Naive B cell (primary cell): Measurements from ENCODE around the gene ABTB2. TPM values are rescaled to one million over a fixed set of nuclear protein-coding genes. Genes with fewer than 3 reads are reported as not detected.

Experiments
- ATAC-seq, 2 donors: fragments of 150-1000 bp; cut with Tn5 transposase; 2 replicates each; pipeline ENCODE4 v1.10.0; 2021; ENCODE audit warnings: low read depth in 2 of 2, mild to moderate bottlenecking in 2 of 2, moderate library complexity in 2 of 2
- DNase-seq: peaks from one replicate; pipeline ENCODE4 v3.0.0; 2022
- H3K27ac Mint-ChIP-seq, 6 donors: one replicate each; pipeline ENCODE4 v1.8.0; 2020 to 2022; ENCODE audit warnings: mild to moderate bottlenecking in 6 of 6, mixed read lengths in 6 of 6, moderate library complexity in 5 of 6, inconsistent platforms in 2 of 6
- H3K27me3 Mint-ChIP-seq, 3 donors: one replicate each; pipeline ENCODE4 v1.8.0; 2021 to 2022; ENCODE audit warnings: mixed read lengths in 3 of 3, mild to moderate bottlenecking in 1 of 3
- H3K36me3 Mint-ChIP-seq, 2 donors: one replicate each; pipeline ENCODE4 v1.8.0; 2020 to 2022; ENCODE audit warnings: mixed read lengths in 2 of 2, inconsistent platforms in 1 of 2, mild to moderate bottlenecking in 1 of 2
- H3K4me1 Mint-ChIP-seq, 3 donors: one replicate each; pipeline ENCODE4 v1.8.0; 2020 to 2022; ENCODE audit warnings: mixed read lengths in 3 of 3, inconsistent platforms in 1 of 3, mild to moderate bottlenecking in 1 of 3, moderate library complexity in 1 of 3
- H3K4me3 Mint-ChIP-seq, 8 donors: one replicate each; pipeline ENCODE4 v1.8.0; 2020 to 2022; ENCODE audit warnings: mild to moderate bottlenecking in 8 of 8, mixed read lengths in 8 of 8, moderate library complexity in 8 of 8, inconsistent platforms in 2 of 8
- H3K9me3 Mint-ChIP-seq, 7 donors: one replicate each; pipeline ENCODE4 v1.8.0; 2020 to 2022; ENCODE audit warnings: mixed read lengths in 7 of 7, mild to moderate bottlenecking in 5 of 7, inconsistent platforms in 2 of 7, moderate library complexity in 1 of 7
- polyA plus RNA-seq, 6 donors: library from polyadenylated mRNA; unstranded; fragments of 300-500 nt; fragmentation: Illumina TruSeq; gene quantifications; one replicate each; pipeline ENCODE4 v1.2.3, GENCODE V29; 2021; ENCODE audit warnings: low read depth in 6 of 6

The ABTB2 gene
- polyA plus RNA-seq, 6 donors from 2014 or later = 0.05 to 0.34 (median 0.27) TPM; not detected in 3

DNA sequence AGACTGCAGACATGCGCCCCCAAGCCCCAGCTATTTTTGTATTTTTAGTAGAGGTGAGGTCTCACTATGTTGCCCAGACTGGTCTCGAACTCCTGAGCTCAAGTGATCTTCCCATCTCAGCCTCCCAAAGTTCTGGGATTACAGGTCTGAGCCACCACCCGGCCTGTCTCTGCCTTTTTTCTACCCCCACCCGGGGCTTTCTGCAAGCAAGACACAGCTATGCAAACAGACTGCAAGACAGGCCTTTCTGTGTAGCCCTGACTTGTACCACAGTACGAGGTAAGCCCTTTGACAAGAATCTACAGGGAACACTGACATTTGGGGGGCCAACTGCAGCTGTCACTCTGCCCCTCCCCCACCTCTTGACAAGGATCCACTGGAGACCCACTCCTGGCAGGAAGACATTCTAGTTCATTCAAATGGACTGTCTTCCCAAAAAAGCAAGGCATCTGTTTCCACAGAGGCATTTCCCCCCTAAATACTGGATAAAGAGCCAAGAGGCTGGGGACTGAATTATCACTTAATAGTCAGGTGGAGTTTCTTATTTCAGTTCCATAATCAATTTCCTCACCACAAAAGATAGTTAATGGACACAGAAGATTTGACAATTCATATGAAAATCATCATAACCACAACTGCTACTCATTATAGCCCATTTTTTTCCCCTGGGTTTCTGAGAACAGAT is 118.2 kb downstream of the ABTB2 start:
- DNase-seq (no peak), ATAC-seq (no peak)
- no peak overlapping the region for H3K4me3 Mint-ChIP-seq
- H3K27me3 Mint-ChIP-seq = peaks cover 0 to 4% (median 0%) of the 10 kb centered on the region in 3 donors
- no peaks in the 10 kb centered on the region for H3K36me3 Mint-ChIP-seq
- peaks cover 0 to 26% (median 6%) of the 10 kb centered on the region in 3 donors for H3K4me1 Mint-ChIP-seq
- H3K9me3 Mint-ChIP-seq = peaks cover 0 to 2% (median 0%) of the 10 kb centered on the region in 7 donors
- H3K27ac Mint-ChIP-seq = peak overlapping the region in 1 of 6 donors; percentile 42

DNA sequence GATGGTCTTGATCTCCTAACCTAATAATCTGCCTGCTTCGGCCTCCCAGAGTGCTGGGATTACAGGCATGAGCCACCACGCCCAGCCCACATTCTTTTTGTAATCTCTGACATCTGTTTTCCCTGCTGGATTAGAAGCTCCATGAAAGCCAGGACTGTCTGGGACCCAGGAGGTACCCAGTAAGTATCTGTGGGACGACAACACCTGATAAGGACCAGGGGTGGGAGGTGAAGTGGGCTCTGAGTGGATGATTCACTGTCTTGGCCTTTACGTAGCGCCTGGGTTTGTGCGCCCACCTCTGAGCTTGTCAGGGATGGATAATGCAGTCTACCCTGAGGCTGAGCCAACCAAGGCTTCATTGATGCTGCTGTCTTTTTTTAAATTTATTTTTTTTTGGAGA is 118.8 kb downstream of the ABTB2 start:
- Mint-ChIP-seq H3K4me3 (no peak overlapping the region), H3K27ac (no peak overlapping the region), H3K36me3 (no peaks in the 10 kb centered on the region), H3K27me3 (peaks cover 0 to 4% (median 0%) of the 10 kb centered on the region in 3 donors), H3K4me1 (peaks cover 3 to 31% (median 7%) of the 10 kb centered on the region in 3 donors), H3K9me3 (peaks cover 0 to 2% (median 0%) of the 10 kb centered on the region in 7 donors)
- DNase-seq = no peak
- ATAC-seq = no peak

DNA sequence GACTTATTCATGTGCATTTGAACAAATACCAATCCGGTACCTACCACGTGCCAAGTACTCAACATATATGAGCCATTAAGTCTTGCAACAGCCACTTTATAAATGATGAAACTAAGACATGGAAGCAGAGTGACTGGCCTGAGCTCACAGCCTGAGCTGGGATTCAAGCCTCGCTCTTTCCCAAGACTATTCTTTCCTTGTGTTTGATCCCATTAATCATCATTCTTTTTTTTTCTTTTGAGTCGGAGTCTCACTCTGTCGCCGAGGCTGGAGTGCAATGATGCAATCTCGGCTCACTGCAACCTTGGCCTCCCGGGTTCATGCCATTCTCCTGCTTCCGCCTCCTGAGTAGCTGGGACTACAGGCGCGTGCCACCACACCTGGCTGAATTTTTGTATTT is 119.3 kb downstream of the ABTB2 start:
- Mint-ChIP-seq H3K27ac (peak overlapping the region in 1 of 6 donors; percentile 39), H3K36me3 (no peaks in the 10 kb centered on the region), H3K4me3 (no peak overlapping the region), H3K27me3 (peaks cover 0 to 4% (median 0%) of the 10 kb centered on the region in 3 donors), H3K9me3 (peaks cover 0 to 2% (median 0%) of the 10 kb centered on the region in 7 donors), H3K4me1 (peaks cover 6 to 35% (median 10%) of the 10 kb centered on the region in 3 donors)
- DNase-seq (no peak), ATAC-seq (no peak)

DNA sequence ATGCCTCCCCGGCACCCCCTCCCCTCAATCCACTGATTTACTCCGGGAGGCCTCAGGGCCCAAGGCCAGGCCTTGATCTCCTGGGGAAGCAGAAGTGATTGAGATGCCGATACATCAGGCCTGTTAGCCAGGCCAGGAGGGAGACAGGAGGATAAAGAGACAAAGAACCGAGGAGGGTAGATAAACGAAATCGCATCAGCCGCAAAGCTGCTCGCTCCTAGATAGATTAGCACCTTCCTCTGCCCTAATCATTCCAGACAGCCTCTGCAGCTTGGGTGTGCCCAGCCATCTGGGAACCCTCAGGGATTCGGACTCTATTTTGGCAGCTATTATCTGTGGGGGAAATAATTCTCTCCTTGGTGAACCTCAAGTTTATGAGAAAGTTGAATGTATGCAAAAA is 121.2 kb downstream of the ABTB2 start:
- H3K4me3 Mint-ChIP-seq = no peak overlapping the region
- peaks cover 6 to 36% (median 7%) of the 10 kb centered on the region in 3 donors for H3K4me1 Mint-ChIP-seq
- H3K27me3 Mint-ChIP-seq = peaks cover 0 to 1% (median 0%) of the 10 kb centered on the region in 3 donors
- peak overlapping the region in 2 of 6 donors; percentile 47 to 90 for H3K27ac Mint-ChIP-seq
- DNase-seq (no peak), ATAC-seq (no peak)
- H3K9me3 Mint-ChIP-seq = no peaks in the 10 kb centered on the region
- H3K36me3 Mint-ChIP-seq = no peaks in the 10 kb centered on the region

DNA sequence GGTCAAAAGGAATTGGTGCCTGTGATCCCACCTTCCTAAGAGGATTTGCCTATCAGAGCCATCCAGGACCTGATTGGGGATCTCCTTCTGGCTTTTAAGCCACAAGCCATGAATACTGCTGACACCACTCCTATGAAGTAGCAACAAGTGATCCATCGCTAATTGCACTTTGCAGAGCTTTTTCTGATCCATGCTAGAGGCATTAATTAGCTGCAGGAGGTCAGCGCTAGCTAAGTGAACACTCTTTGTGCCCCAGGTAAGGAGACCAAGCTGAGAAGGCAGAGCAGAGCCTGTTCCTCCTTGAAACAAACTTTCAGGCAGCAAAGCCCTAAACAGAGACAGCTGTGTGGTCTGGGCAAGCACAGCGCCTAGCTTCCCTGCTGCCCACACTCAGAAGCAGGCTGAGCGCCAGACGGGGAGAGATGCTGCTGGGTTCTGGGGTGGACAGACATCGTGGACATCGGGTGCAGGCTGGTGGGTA is 122.2 kb downstream of the ABTB2 start:
- no peaks in the 10 kb centered on the region for H3K36me3 Mint-ChIP-seq
- peaks cover 6 to 33% (median 7%) of the 10 kb centered on the region in 3 donors for H3K4me1 Mint-ChIP-seq
- H3K27me3 Mint-ChIP-seq = no peaks in the 10 kb centered on the region
- no peaks in the 10 kb centered on the region for H3K9me3 Mint-ChIP-seq
- peak overlapping the region in 1 of 8 donors; percentile 15 for H3K4me3 Mint-ChIP-seq
- no peak for DNase-seq
- H3K27ac Mint-ChIP-seq = peak overlapping the region in 5 of 6 donors; percentile 3 to 99 (median 90)
- no peak for ATAC-seq

DNA sequence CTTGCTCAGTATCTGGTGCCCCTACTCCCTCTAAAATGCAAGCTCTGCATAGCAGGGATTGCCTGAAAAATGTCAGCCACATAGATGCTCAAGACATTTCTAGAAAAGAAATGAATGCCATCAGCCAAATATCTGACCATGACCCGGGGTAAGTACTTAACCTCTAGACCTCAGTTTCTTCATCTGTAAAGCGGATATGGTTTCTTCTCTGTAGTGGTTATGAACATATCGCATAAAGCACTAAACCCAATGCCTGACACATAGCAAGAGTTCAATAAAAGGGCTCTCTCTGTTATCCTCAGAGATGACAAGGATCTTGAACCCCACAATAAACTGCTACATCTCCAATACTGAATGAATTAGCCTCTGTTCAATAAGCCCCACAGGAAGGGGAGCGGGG is 122.6 kb downstream of the ABTB2 start:
- Mint-ChIP-seq H3K36me3 (no peaks in the 10 kb centered on the region), H3K4me1 (peaks cover 6 to 32% (median 7%) of the 10 kb centered on the region in 3 donors), H3K27ac (peak overlapping the region in 4 of 6 donors; percentile 3 to 99 (median 90)), H3K9me3 (no peaks in the 10 kb centered on the region), H3K4me3 (no peak overlapping the region), H3K27me3 (no peaks in the 10 kb centered on the region)
- ATAC-seq (no peak), DNase-seq (no peak)

DNA sequence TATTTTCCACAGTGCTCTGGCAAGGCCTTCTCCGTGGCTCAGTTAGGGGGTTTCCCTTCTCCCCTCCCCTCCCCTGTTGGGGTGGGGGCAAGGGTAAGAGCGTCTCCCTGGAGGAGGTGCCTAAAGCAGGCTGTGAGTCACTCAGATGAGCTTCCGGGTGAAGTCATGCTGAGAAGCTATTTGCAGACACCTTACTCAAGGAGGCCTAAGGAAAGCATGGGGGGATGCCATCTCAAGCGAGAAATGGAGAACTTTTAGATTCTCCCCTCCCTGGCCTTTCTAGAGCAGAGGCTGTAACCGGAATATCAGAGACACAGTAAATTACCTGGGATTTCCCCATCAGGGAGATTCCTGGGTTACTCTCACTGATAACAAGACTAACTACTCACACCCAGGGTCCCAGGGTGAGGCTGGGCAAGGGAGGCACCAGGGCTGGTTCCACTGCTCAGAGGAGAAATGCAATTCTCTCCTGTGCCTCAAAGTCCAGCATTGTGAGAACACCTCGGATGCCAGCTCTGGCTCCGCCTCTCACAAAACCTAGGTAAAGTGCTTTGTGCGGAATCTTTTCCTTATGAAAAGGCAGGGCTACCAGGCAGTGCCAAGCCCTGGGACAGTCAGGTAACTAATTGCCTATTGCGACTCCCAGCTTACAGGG is 123.6 kb downstream of the ABTB2 start:
- no peaks in the 10 kb centered on the region for H3K27me3 Mint-ChIP-seq
- no peaks in the 10 kb centered on the region for H3K9me3 Mint-ChIP-seq
- H3K4me3 Mint-ChIP-seq = peak overlapping the region in 4 of 8 donors; percentile 21 to 79 (median 62)
- peaks cover 6 to 25% (median 7%) of the 10 kb centered on the region in 3 donors for H3K4me1 Mint-ChIP-seq
- DNase-seq = peak; percentile 41
- peak overlapping the region; percentile 56 to 99 (median 89) for H3K27ac Mint-ChIP-seq
- no peaks in the 10 kb centered on the region for H3K36me3 Mint-ChIP-seq
- ATAC-seq = peak; percentile 85 to 89

DNA sequence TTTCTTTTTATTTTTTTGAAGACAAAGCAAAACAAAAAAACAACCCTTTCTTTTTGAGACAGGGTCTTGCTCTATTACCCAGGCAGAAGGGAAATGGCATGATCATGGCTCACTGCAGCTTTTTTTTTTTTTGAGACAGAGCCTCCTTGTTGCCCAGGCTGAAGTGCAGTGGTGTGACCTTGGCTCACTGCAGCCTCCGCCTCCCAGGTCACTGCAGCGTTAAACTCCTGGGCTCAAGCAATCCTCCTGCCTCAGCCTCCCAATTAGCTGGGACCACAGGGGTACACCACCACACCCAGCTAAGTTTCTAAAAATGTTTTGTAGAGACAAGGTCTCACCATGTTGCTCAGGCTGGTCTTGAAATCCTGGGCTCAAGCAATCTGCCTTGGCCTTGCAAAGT is 124.6 kb downstream of the ABTB2 start:
- H3K9me3 Mint-ChIP-seq = no peaks in the 10 kb centered on the region
- peak overlapping the region in 1 of 8 donors; percentile 59 for H3K4me3 Mint-ChIP-seq
- DNase-seq = no peak
- peaks cover 6 to 25% (median 7%) of the 10 kb centered on the region in 3 donors for H3K4me1 Mint-ChIP-seq
- H3K27me3 Mint-ChIP-seq = no peaks in the 10 kb centered on the region
- H3K27ac Mint-ChIP-seq = peak overlapping the region in 1 of 6 donors; percentile 83
- peak in 1 of 2 donors; percentile 13 for ATAC-seq
- H3K36me3 Mint-ChIP-seq = no peaks in the 10 kb centered on the region

DNA sequence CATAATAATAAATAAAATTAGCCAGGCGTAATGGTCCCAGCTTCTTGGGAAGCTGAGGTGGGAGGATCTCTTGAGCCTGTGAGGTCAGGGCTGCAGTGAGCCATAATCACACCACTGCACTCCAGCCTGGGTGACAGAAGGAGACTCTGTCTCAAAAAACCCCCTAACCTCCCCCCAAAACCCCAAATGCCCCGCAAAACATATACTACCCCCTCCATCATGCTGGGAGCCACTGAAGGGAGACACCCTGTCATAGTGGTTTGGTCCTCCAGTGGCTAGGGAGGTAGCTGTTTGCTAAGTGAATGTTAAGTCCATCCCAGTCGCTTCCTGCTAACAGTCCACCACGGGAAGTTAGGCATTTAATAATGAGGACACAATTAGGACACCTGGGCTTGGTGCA is 125.0 kb downstream of the ABTB2 start:
- Mint-ChIP-seq H3K27me3 (no peaks in the 10 kb centered on the region), H3K9me3 (no peaks in the 10 kb centered on the region), H3K4me3 (peak overlapping the region in 2 of 8 donors; percentile 29 to 59), H3K27ac (peak overlapping the region in 3 of 6 donors; percentile 29 to 73 (median 59)), H3K36me3 (no peaks in the 10 kb centered on the region), H3K4me1 (peaks cover 6 to 25% (median 7%) of the 10 kb centered on the region in 3 donors)
- DNase-seq = no peak
- peak in 1 of 2 donors; percentile 19 for ATAC-seq

DNA sequence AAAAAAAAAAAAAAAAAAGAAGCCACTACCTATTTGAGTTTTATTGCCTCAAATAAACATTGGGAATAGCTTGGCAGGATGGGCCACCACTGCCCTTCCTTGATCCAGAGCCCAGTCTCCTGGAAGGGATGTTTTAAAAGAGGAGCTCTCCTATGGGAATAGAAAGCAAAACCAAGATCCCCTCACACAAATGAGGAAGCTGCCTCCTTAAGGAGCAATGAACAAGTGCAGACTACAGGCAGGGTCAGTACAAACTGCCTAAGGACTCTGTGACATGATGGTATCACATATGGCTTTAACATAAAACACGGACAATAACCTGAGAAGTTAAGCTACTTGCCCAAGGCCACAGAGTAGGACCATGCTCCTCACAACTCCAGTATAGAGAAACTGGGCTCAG is 131.6 kb downstream of the ABTB2 start:
- no peak for DNase-seq
- no peak for ATAC-seq
- no peaks in the 10 kb centered on the region for H3K4me1 Mint-ChIP-seq
- H3K36me3 Mint-ChIP-seq = no peaks in the 10 kb centered on the region
- H3K27me3 Mint-ChIP-seq = peaks cover 4 to 10% (median 5%) of the 10 kb centered on the region in 3 donors
- no peak overlapping the region for H3K4me3 Mint-ChIP-seq
- H3K27ac Mint-ChIP-seq = no peak overlapping the region
- H3K9me3 Mint-ChIP-seq = no peaks in the 10 kb centered on the region

DNA sequence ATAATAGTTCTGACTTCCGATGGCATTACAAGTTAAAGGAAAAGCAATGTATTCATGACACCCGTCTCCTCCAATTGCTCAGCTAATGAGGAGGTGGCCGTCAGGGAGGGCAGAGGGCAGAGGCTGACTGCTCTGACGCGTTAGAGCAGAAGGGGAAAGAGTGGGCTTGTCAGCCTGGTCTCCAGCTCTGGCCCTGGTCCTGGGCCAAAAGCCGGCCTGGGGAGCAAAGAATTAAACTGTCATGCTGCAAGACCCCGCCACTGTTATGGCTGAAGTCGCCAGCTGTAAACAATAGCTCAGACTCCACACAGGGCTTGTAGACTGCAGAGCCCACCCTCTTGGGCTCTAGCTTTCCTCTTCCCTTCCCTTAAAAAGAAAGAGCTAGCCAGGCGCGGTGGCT is 132.7 kb downstream of the ABTB2 start:
- no peaks in the 10 kb centered on the region for H3K9me3 Mint-ChIP-seq

DNA sequence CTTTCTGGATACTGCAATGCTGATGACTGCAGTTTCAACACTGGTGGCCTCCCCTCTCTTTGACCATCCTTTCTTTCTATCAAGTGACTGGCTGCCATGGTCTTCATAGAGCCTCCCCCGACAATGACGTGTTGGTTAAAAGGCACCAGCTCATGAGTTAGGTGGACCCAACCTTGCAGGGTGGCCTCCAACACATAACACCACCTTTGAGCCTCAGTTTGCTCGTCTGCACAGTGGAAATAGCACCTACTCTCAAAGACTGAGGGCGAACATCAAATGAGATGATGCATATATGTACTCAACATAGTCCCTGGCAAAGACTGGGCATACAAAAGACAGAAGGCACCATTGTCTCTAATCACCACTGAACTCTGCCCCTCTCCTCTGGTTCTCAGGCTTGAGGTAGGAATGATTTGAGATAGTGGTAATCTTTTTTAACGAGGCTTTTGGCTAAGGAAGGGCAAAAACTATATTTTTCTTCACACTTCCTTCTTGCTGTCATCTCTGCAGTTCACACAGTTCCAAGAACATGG is 133.3 kb downstream of the ABTB2 start:
- H3K27ac Mint-ChIP-seq = no peak overlapping the region
- H3K9me3 Mint-ChIP-seq = no peaks in the 10 kb centered on the region
- no peaks in the 10 kb centered on the region for H3K36me3 Mint-ChIP-seq
- H3K4me3 Mint-ChIP-seq = no peak overlapping the region
- H3K27me3 Mint-ChIP-seq = peaks cover 4 to 10% (median 5%) of the 10 kb centered on the region in 3 donors
- no peaks in the 10 kb centered on the region for H3K4me1 Mint-ChIP-seq
- no peak for ATAC-seq
- DNase-seq = no peak

More for the DNA sequence above, 132.7 kb downstream of the ABTB2 start:
- no peak overlapping the region for H3K4me3 Mint-ChIP-seq
- H3K27me3 Mint-ChIP-seq = peaks cover 4 to 10% (median 5%) of the 10 kb centered on the region in 3 donors
- no peaks in the 10 kb centered on the region for H3K4me1 Mint-ChIP-seq
- H3K36me3 Mint-ChIP-seq = no peaks in the 10 kb centered on the region
- DNase-seq = no peak
- H3K27ac Mint-ChIP-seq = no peak overlapping the region
- ATAC-seq = no peak

DNA sequence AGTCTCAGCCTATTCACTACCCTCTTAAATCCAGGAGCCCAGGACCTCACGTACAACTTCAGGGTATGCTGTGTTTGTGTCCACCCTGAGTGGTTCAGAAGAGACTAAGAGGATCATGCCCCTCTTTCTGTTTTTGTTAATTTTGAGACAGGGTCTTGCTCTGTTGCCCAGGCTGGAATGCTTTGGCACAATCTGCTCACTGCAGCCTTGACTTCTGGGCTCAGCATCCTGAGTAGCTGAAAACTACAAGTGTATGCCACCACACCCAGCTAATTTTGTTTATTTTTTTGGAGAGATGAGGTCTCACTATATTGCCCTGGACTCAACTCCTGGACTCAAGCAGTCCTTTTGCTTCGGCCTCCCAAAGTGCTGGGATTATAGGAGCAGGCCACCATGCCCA is 133.9 kb downstream of the ABTB2 start:
- no peak overlapping the region for H3K27ac Mint-ChIP-seq
- no peak for ATAC-seq

More for the DNA sequence above, 133.9 kb downstream of the ABTB2 start:
- Mint-ChIP-seq H3K4me1 (no peaks in the 10 kb centered on the region), H3K4me3 (no peak overlapping the region), H3K9me3 (no peaks in the 10 kb centered on the region), H3K27me3 (peaks cover 5 to 13% (median 5%) of the 10 kb centered on the region in 3 donors), H3K36me3 (no peaks in the 10 kb centered on the region)
- DNase-seq = no peak
